ENCODE measurements around the gene FERMT3. TPM values are rescaled to one million over a fixed set of nuclear protein-coding genes. Genes with fewer than 3 reads are reported as not detected.

FERMT3 gene
- total and polyA plus RNA-seq, 2 of the 13 experiments (the other 11 are each of a cell fraction or from before 2014, with no cell fraction given), result 0.29 TPM; not detected in 1

- Histone ChIP-seq H3K36me3 (replicated peaks in 1 of 2; ENCODE audit: control insufficient read depth in 1 of 2, insufficient read depth in 2 of 2, low read length in 2 of 2) (peaks cover 0 to 3% of the 10 kb centered on the region in 2 experiments; a peak in 2 of 5 replicates), H3K4me2 (ENCODE audit: low read depth, low read length) (no peak overlapping the region), H3K27me3 (ENCODE audit: control insufficient read depth in 1 of 2, insufficient read depth in 2 of 2, low read length in 2 of 2) (no peaks in the 10 kb centered on the region), H3K27ac (ENCODE audit: extremely low read length, insufficient read depth, low read length) (no peak overlapping the region), H3K79me2 (ENCODE audit: insufficient read depth, low read length) (no peaks in the 10 kb centered on the region), H3K4me3 (replicated peaks in 1 of 3; ENCODE audit: insufficient read depth in 1 of 3, low read depth in 2 of 3, low read length in 3 of 3) (no peak overlapping the region), H2AFZ (ENCODE audit: low read length) (no peak overlapping the region), H3K4me1 (ENCODE audit: insufficient read depth, low read length) (peaks cover 41% of the 10 kb centered on the region), H3K9ac (ENCODE audit: insufficient read depth, low read depth, low read length) (no peak overlapping the region), H3K9me3 (ENCODE audit: low read length) (no peaks in the 10 kb centered on the region), H4K20me1 (ENCODE audit: insufficient read depth, low read length) (no peaks in the 10 kb centered on the region)
- CTCF ChIA-PET (ENCODE audit: low intra/inter-chr PET ratio, low total read pairs), result no interaction called here
- DNase-seq (ENCODE audit: low spot score) (no peak), ATAC-seq (no peak), FAIRE-seq (no peak)
- BruUV-seq (replicated peaks), result no TSS peak
- 96% methylated on average over 5 of the region's 9 CpGs for WGBS (ENCODE audit: low lambda C conversion rate)
- intact Hi-C loops (cut with micrococcal nuclease; ENCODE audit: unreplicated experiment), result no loop called here
- POLR2A ChIA-PET, result no interaction called here
- TF ChIP-seq ETS1 (CRISPR knock-in tag; IDR thresholded peaks at IDR 0.05) (no peak), ZNF629 (CRISPR knock-in tag; conservative IDR thresholded peaks at IDR 0.05) (peak; percentile 50; the same call in 1 of the 2 replicates), SRF (IDR thresholded peaks at IDR 0.05; ENCODE audit: low read depth, low read length) (no peak), ARNT (IDR thresholded peaks at IDR 0.05) (no peak)
- in situ Hi-C loops (cut with HindIII; ENCODE audit: extremely low pct_ligation_motif_present, low pct_unique_long_range_greater_than_20kb), result no loop called here
Observed at GRCh38 chr11:64222651-64223000, 16.1 kb downstream of the FERMT3 start.

GRCh38 chr11:64223001-64223651 lies 16.6 kb downstream of the FERMT3 start:
- H4K20me1 ChIP-seq (ENCODE audit: insufficient read depth, low read length), result no peaks in the 10 kb centered on the region
- intact Hi-C loops (cut with micrococcal nuclease; ENCODE audit: unreplicated experiment), result no loop called here
- 91% methylated on average over 19 of the region's 24 CpGs for WGBS (ENCODE audit: low lambda C conversion rate)
- peaks cover 0 to 3% of the 10 kb centered on the region in 2 experiments; a peak in 2 of 5 replicates for H3K36me3 ChIP-seq (replicated peaks in 1 of 2; ENCODE audit: control insufficient read depth in 1 of 2, insufficient read depth in 2 of 2, low read length in 2 of 2)
- ChIA-PET POLR2A (interaction anchor here (1.0 to 1.7 kb wide), 2 partner anchors 38 to 95 kb away, joined by 3 to 5 read pairs; partner anchors contain the start of genes PRDX5, STIP1 and TRMT112), CTCF (ENCODE audit: low intra/inter-chr PET ratio, low total read pairs) (no interaction called here)
- H3K4me1 ChIP-seq (ENCODE audit: insufficient read depth, low read length), result peaks cover 42% of the 10 kb centered on the region
- no peak overlapping the region for H2AFZ ChIP-seq (ENCODE audit: low read length)
- in situ Hi-C loops (cut with HindIII; ENCODE audit: extremely low pct_ligation_motif_present, low pct_unique_long_range_greater_than_20kb), result no loop called here
- H3K27me3 ChIP-seq (ENCODE audit: control insufficient read depth in 1 of 2, insufficient read depth in 2 of 2, low read length in 2 of 2), result no peaks in the 10 kb centered on the region
- no peaks in the 10 kb centered on the region for H3K79me2 ChIP-seq (ENCODE audit: insufficient read depth, low read length)
- H3K9me3 ChIP-seq (ENCODE audit: low read length), result no peaks in the 10 kb centered on the region
- DNase-seq (ENCODE audit: low spot score) (no peak), FAIRE-seq (no peak), ATAC-seq (no peak)
- no peak overlapping the region for H3K4me3 ChIP-seq (replicated peaks in 1 of 3; ENCODE audit: insufficient read depth in 1 of 3, low read depth in 2 of 3, low read length in 3 of 3)
- no peak overlapping the region for H3K4me2 ChIP-seq (ENCODE audit: low read depth, low read length)
- no peak overlapping the region for H3K9ac ChIP-seq (ENCODE audit: insufficient read depth, low read depth, low read length)
- no peak overlapping the region for H3K27ac ChIP-seq (ENCODE audit: extremely low read length, insufficient read depth, low read length)
- no TSS peak for BruUV-seq (replicated peaks)
- TF ChIP-seq ZNF605 (CRISPR knock-in tag; IDR thresholded peaks at IDR 0.05) (no peak), TFE3 (CRISPR knock-in tag; IDR thresholded peaks at IDR 0.05) (no peak), TFDP1 (CRISPR knock-in tag; IDR thresholded peaks at IDR 0.05; ENCODE audit: borderline replicate concordance) (no peak), CBX1 (IDR thresholded peaks at IDR 0.05; ENCODE audit: low read depth) (no peak), HBP1 (CRISPR knock-in tag; IDR thresholded peaks at IDR 0.05; ENCODE audit: low read depth) (no peak), HMG20B (CRISPR knock-in tag; conservative IDR thresholded peaks at IDR 0.05) (no peak)
